ENCODE results near the gene APOBEC3A. TPM values are rescaled to one million over a fixed set of nuclear protein-coding genes. Genes with fewer than 3 reads are reported as not detected.

APOBEC3A gene
- total RNA-seq, 1 donor from 2014 or later, result 0.12 TPM

DNA sequence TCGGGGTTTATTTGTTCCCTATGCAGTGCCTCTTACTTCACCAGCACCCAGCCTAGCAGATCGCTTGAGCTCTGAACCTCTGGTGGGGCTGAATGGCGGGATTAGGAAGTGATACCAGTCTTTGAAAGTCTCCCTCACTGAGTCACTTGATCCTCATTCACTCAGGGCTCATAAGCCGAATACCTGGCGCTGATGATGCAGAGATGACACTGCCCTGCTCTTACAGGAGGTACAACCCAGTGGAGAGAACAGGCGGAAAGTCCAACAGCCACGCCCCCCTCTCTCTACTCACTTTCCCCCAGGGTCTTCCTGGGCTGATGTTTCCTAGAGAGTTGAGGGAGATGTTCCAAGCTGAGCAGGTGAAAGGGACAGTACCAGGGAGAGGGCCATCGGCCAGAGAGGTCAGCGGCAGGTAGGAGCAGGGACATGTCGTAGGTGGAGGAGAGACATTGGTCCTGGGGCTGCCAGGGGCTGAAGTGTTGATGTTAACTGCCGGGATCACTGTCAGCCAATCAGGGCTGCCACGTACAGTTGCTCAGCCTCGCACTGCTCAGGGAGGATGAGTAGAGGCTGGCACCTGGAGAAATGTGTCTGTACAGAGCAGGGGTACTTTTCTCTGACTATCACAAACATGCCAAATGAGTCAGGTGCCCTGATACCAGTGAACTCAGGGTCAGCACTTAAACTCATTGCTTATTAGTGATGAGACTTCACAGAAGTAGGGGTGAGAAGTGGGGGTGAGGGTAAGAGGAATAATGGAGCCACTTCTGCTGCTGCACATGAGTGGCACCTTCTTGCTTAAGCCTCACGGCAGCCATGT, 9.9 kb upstream of the APOBEC3A start:
- DNase-seq (ENCODE audit: low read depth), result no peak
- TF ChIP-seq, protein P1, sequence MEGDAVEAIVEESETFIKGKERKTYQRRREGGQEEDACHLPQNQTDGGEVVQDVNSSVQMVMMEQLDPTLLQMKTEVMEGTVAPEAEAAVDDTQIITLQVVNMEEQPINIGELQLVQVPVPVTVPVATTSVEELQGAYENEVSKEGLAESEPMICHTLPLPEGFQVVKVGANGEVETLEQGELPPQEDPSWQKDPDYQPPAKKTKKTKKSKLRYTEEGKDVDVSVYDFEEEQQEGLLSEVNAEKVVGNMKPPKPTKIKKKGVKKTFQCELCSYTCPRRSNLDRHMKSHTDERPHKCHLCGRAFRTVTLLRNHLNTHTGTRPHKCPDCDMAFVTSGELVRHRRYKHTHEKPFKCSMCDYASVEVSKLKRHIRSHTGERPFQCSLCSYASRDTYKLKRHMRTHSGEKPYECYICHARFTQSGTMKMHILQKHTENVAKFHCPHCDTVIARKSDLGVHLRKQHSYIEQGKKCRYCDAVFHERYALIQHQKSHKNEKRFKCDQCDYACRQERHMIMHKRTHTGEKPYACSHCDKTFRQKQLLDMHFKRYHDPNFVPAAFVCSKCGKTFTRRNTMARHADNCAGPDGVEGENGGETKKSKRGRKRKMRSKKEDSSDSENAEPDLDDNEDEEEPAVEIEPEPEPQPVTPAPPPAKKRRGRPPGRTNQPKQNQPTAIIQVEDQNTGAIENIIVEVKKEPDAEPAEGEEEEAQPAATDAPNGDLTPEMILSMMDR (conservative IDR thresholded peaks at IDR 0.05; ENCODE audit: low read depth, low read length), result no peak
- no peak overlapping the region for H3K4me3 ChIP-seq (ENCODE audit: low read depth, low read length)

- H3K4me3 ChIP-seq (ENCODE audit: low read depth, low read length), result no peak overlapping the region
- DNase-seq (ENCODE audit: low read depth), result no peak
- TF ChIP-seq, protein P1 (conservative IDR thresholded peaks at IDR 0.05; ENCODE audit: low read depth, low read length), result no peak
Measured at GRCh38 chr22:38948181-38948940, 9.0 kb upstream of the APOBEC3A start.

- no peak overlapping the region for H3K4me3 ChIP-seq (ENCODE audit: low read depth, low read length)
- DNase-seq (ENCODE audit: low read depth), result no peak
- TF ChIP-seq, protein P1 (conservative IDR thresholded peaks at IDR 0.05; ENCODE audit: low read depth, low read length), result no peak
Measured at GRCh38 chr22:38949889-38950405, 7.5 kb upstream of the APOBEC3A start.

DNA sequence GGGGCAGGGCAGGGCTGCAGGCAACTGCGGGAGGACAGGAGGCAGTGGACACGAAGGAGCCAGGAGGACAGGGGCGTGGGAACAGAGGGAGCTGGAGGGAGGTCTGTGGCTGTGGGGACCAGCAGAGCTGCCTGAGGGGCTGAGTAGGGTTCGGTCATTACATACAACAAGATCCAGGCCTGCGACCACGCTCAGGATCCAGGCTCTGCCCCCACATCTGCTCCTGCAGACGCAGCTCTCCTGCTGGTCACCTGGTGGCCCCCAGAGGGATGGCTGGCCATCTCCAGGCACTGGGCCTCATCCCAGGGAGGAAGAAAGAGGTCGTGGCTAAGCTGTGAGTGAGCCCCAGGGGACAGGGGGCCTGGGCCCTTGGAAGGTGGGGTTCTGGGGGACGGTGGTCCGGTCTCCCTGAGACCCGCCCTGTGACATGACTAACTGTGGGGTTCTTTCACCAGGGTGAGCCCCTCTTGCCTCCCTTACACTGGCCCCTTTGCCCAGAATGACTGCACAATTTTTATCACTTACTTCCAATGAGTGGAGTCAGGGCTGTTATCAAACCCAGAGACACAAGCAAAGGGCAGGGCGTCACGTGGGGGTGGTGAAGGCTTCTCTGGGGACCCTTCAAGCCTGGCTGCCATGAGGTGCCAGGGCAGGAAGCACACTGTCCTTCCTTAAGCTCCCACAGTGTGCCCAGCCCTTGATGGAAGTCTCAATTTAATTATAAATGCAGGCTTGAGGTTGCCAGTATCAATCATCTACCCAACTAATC, 6.7 kb upstream of the APOBEC3A start:
- H3K4me3 ChIP-seq (ENCODE audit: low read depth, low read length), result no peak overlapping the region
- TF ChIP-seq, protein P1 (conservative IDR thresholded peaks at IDR 0.05; ENCODE audit: low read depth, low read length), result no peak
- DNase-seq (ENCODE audit: low read depth), result no peak

DNA sequence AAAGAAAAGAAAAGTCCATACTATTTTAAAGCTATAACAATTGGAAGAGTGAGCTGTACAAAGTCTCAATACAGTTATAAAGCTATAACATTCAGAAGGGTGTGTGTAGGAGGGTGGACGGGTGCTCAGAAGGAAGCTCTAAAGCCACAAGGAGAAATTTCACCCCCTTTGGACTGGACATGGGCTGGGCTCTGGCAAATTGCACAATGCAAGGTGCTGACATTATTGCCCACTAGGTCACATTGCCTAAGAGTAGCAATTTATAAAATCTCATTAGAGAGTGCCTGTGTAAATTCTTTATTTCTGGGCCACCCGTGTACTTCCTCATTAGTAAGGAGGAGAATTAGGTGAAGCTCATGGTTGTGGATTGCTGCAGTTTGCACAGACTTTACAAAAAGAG, 5.7 kb upstream of the APOBEC3A start:
- DNase-seq (ENCODE audit: low read depth), result no peak
- TF ChIP-seq, protein P1 (conservative IDR thresholded peaks at IDR 0.05; ENCODE audit: low read depth, low read length), result no peak
- no peak overlapping the region for H3K4me3 ChIP-seq (ENCODE audit: low read depth, low read length)

DNA sequence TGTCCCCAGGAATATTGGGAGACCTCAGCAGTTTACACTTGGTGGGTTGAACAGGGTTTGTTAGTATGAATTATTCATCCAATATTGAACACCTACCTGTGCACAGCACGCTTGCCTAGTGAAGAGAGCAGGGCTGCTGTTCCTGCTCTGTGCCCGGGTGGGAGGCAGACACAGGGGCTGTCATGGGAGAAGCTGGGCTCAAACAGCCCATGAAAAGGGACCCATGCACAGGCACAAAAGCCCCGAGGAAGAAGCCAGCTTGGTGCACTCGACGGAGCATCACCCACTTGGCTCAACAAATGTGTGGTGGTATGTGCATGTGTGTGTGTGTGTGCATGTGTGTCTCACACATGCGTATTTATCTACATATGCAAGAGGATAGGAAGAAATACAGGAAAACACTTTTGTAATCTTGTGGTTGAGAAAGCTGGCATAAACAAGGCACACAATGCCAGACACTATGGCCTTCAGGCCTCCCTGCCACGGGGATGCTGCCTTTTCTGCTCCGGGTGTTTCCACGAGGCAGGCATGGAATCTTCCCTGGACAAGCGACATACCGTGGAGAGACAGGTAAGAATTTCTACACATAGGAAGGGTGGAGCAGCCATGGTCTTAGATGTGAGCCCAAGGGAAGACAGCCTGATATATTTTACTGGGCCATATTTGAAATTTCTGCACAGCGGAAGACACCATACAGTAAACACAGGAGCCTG, 5.0 kb upstream of the APOBEC3A start:
- DNase-seq (ENCODE audit: low read depth), result no peak
- TF ChIP-seq, protein P1 (conservative IDR thresholded peaks at IDR 0.05; ENCODE audit: low read depth, low read length), result no peak
- H3K4me3 ChIP-seq (ENCODE audit: low read depth, low read length), result no peak overlapping the region

Measured in epithelial cell of proximal tubule (primary cell).